GM18861 (cell line): ENCODE data around the gene DDHD1.

Source experiments
- ATAC-seq: cut with Tn5 transposase; IDR thresholded peaks from one replicate; pipeline ENCODE4 v1.9.1; 2021; ENCODE audit not compliant: unreplicated experiment

The DDHD1 gene

DNA sequence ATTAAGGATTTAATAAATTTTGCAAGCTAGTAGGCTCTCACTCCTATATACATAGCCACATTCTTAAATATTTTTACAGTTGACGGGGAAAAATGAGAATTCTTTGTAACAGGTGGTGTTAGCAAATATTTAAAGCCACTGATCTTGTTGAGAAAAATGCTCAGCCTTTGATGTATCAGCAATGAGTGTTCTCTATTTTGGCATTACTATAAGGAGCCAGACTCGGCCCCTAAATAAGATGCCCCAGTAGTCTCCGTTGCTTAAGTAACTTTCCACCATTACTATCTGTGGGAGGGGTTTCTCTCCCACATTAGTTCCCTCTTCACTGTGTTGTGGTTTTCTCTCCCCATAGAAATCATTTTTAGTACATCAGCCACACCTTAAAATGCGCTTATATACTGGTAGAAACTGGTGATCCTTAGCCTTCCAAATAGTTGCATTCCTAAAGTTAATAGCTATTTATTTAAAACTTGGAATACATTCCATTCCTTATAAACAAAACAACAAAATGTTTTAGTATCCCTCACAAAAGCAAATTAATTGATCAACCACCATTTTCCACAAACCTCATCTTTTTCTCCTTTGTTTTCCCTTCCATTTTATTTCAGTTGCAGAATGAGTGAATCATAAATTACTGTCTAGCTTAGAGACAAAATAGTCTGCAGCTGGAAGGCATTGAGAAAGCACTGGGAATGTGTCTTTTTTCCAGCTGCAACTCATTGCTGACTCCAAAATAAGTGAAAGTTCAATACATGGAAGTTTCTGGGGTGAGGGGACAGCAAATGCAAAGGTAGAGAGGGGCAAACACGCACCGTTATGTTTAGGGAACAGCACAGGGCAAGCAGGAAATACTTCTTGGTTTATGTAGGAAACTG is 117.5 kb downstream of the DDHD1 start:
- no peak for ATAC-seq

DNA sequence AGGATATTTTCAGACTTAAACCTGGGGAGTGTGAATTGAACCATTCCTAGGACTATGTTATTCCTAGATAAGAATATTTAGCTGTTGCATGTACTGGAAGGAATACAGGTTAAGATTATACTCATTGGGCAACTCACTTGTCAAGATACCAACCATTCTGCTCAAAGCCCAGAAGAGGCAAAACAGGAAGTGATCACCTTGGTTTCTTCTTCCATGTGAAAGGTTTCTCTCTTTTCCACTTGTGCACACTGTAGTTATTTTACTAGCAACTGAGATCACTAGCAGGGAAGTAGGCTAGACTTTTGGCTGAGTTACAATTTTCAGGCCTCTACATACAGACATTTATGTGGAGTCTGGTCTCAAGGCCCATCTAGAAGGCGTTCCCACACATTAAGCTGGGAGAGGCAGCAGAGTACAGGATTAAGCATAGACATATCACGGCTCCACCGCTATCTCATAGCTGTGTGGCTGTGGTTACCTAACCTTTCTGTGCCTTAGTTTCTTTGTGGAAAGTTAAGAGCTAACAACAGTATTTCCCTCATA is 118.4 kb downstream of the DDHD1 start:
- no peak for ATAC-seq

DNA sequence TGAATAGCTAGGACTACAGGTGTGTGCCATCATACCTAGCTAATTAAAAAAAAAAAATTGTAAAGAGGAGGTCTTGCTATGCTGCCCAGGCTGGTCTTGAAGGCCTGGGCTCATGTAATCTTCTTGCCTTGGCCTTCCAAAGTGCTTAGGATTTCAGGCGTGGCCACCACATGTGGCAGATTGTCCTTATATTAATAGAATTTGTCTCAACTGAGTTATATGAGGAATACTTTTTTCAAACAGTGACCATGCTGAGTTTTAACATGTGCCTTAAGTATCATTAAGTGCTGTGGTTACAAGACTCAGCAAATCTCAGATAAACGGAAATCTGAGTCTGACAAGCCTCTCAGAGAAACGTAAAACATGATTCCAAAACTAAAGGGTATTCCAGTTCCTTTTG is 119.1 kb downstream of the DDHD1 start:
- no peak for ATAC-seq

DNA sequence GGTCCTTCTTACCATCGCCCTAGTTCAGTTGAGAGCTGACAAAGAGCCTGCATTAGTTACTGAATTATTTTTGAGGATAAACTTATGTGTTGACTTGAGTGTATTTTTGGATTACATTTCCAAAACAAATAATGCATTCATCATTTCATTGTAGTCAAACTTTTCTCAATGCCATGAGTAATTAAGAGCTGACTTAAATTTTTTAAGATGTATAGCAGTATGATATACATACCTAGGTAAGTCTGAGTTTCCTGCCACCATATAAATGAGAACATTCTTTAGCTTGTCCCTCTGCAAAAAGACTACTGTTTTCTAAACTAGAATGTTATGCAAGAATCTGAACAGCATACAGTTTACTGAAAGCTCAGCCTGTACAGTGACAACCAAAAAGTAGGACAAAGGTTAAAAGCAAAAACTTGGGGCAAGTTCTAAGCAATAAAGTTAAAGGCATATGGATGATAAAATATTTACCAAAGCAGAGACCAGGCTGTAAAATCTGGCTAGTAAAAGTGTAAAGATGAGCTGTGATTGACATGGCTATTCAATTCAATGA is 120.2 kb downstream of the DDHD1 start:
- ATAC-seq = no peak

- ATAC-seq = no peak
Measured at GRCh38 chr14:53032161-53032803, 120.8 kb downstream of the DDHD1 start.

DNA sequence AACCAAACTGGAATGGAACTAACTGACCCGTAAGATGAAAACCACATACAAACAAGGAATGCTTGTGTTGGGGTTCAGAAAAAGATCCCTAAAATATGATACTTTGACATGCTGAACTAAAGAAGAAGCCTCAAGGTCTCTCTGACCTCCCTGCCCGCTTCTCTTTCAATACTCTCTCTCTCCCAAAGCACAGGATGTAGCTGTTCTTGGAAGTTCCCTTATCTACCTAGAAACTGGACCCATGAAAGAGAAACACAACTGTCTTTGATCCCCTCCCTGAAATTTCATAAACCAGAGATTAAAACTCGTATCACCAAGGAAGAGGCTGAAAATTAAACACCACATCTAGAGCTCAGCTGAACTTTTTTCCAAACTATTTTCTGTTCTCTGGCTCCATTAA is 125.6 kb downstream of the DDHD1 start:
- ATAC-seq = no peak

DNA sequence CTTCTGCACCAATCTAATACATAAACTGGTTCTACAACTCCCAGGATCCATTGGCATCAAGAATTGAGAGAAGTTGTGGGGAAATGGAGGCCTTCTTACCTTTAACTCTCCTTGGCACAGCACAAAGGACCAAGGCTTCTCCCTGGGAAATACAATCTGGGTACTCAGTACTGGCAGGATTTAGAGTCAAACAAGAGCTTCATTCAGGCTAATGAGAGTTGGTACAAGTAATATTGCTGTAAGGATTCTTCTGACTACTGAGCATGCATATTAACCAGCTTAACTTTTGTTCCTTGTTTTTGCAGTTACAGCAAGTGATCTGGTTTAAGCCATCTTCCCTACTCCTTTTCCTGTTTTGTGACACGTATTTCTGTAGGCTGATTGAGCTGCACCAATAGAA is 126.1 kb downstream of the DDHD1 start:
- no peak for ATAC-seq

DNA sequence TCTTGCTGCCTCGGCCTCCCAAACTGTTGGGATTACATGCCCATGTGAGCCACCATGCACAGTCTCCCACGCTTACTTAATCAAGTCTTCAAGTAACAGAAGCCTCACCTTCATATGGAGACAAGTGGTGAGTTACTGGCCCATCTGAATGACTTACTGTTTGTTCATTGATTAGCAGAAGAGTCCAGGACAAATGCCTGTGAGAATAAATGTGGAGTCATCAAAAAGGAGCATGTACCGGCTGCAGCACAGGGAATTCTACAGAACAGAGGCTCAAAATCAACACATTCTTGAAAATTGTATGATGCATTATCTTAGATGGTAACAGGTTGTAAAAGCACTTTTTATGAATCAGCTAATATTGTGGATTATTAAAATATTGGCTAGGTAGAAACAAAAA is 129.8 kb downstream of the DDHD1 start:
- ATAC-seq = no peak

DNA sequence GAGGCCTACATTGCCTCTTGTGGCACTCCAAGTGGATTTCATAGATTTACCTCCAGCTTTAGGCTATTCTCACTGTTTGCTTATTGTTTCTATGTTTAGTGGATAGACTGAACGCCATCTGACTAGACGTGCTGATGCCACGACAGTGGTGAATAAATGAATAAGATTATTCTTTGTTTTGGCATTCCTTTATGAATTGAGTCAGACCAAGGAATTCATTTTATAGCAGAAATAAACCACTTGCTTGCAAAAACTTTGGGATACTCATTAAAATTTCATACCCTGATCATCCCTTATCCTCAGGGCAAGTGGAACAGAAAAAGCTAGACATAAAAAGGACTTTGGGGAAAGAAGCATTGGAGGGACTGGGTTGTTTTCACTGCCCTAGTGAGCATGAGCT is 130.5 kb downstream of the DDHD1 start:
- ATAC-seq = no peak

DNA sequence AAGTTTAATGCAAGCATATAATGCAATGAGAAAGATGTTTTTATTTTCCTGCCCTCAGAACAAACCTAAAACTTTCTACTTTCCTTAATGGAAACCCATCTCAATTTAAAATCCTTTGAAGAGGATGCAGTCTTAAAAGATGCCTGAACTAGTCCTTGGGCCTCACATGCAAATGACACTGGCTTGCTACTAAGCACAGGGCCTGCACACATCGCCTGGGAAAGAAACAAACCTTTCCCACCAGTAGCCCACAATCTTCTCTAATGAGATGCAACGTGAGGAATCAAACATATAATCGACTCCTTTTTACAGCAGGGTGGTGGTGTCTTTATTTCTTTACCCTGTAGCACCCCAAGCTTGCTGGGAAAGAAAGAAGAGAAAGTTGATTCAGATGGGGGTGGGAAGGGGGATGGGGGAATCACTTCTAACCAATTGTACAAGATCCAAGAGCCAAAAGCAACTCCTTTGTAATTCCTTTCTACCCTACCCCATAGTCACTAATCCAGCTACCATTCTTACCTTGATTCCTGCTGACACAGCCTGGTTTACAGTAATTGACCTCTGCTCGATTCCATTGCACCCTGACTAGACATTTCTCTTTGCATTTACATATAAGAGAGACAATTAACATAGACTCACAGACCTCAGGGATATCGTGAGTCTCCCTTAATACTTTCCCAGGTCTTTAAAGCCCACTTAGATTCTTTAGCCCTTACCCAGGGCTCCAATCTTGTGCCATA is 132.8 kb downstream of the DDHD1 start:
- no peak for ATAC-seq

DNA sequence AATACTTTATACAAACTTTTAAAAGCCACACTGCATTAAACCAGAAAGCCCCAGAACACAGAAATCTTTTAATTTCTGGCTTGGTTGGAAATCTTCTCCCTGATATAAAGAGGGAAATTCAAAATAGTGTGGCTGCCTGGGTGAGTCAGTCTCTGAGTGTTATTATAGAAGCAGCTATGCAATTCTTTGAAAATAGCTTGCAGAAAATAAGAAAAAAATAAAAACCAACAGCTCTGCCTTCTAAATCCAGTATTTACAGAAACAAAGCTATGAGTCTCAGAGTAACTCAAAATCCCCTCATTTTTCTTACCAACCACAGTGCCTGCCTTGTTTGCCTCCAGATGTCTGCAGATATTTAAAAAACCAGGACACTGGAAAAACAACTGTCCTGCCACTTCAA is 133.7 kb downstream of the DDHD1 start:
- no peak for ATAC-seq

DNA sequence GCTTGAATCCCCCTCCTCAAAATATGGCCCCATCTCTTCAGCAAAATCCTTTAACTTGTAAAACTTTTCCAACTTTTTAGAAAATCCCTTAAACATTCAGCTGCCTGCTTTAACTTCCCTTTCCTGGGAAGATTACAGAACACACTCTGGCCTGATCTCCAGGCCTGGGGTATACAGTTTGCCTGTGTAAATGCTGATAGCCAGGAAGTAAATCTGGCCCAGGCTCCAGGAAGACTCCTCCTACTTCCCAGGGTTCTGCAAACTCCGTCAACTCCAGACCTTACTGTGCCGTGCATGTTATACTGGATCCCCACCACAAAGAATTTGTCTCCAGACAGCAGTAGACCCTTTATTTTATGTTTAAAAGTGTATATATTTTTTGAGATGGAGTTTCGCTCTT is 135.3 kb downstream of the DDHD1 start:
- no peak for ATAC-seq

DNA sequence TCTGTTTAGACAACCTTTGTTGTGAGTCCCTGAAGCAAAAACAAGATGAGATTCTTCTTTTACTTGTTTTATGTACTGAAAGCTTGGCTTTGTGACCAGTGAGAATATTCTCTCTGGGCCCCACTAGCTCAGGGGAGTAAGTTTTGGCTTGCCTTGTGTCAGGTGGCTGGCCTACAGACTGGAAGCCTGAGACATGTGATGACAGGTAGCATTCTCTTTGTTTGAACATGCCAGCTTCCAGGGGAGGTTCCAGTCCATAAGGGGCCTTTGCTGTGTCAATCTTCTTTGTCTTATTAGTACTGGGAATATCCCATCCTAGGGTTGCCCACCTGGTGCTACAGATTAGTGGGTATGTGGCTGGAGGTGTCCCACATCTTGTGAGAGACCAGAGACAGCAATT is 136.2 kb downstream of the DDHD1 start:
- no peak for ATAC-seq

DNA sequence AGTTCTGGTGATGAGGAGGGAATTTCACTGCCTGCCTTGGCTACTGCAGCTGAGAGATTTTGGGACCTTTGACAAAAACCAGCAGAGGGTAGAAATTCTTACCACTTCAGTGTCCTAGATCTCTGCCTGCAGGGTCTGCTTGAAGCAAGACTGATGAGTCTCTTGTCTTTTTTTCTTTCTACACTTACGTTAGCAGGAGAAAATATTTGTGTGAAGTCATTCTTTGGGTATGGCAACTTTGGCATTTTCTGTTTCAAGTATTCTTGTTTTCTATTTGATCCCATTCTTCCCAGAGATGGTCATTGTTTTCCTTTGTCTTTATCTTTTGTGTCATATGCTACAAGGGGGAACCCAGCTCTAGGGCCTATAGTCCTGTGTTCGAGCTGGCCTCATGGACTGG is 136.6 kb downstream of the DDHD1 start:
- ATAC-seq = no peak

GRCh38 chr14:53011053-53011462 is 142.1 kb downstream of the DDHD1 start:
- no peak for ATAC-seq

- ATAC-seq = no peak
Measured at GRCh38 chr14:53010193-53011040, 142.7 kb downstream of the DDHD1 start.

DNA sequence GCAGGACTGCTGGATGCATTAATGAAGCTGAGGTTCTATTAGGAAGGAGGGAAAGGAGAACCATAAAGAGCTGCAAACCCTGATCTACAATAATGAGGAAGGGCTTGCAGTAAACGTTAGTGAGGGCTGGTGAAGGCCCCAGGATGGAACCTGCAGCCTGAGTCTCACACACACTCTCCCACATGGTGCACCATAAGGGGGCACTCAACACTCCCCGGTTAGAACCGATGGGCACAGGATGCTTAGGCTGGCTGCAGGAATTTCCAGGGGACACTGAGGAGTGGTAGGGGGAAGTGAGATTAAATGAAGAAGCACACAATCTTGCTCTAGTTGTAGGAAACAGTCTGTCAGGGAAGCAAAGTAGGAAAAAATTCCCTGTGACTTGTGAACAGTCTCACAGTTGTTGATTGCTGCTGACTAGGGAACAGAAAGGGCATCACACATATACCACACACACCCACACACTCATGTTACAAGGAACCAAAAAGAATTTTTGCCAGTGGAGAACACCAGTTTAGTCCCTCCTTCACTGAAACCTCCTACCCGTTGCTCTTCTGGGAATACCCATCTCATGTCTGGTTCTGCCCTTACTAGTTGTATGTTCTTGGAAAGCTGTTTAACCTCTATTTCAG is 146.1 kb downstream of the DDHD1 start:
- no peak for ATAC-seq

GRCh38 chr14:53004976-53005375 is 148.1 kb downstream of the DDHD1 start:
- ATAC-seq = no peak

DNA sequence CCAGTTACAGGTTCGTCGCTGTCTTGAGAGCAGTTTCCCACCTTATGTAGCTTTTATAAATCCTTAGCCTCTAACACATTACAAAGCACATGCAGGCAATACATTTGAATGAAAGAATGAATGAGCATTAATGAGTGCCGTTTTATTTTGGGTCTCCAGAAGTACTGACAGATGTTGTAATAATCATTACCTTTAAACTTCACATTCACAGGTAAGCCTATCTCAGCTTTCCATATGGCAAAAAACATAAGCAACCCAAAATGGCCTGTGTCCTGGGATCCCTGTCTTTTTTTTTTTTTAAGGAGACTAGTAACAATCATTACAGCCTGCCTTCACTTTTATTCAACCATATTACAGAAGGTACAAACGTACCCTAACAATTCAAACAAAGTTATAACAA is 149.3 kb downstream of the DDHD1 start:
- no peak for ATAC-seq

- ATAC-seq = no peak
Measured at GRCh38 chr14:53002576-53002975, 150.5 kb downstream of the DDHD1 start.
